D341Med (cell line): ENCODE results near the gene ITPKB.
"Not testable (repeated sequence)": the region's sequence is repeated elsewhere in the genome, so short reads cannot be mapped to it uniquely, and the experiment has no call there.

Experiments used
- DNase-seq: peaks from one replicate; pipeline ENCODE4 v3.0.0; 2012; ENCODE audit warnings: low spot score

The ITPKB gene

DNA sequence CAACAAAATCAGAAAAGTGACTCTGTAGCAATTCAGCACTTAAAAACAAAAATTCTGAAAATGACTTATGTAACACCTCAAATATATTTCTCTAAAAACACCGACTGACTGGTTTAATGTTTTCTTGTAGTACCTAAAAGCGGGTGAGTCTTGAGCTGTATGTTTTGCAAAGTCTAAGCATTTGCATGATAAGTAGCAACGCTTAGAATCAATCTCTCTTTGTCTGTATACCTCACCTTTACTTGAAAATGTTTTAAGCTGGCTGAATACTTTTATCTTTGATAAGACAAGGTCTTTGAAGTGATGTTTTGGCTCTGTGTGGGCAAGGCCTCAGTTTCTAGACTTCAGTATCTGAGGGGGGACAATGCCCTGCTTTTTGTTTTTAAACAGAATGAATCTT lies 8.2 kb downstream of the ITPKB start:
- DNase-seq: no peak

DNA sequence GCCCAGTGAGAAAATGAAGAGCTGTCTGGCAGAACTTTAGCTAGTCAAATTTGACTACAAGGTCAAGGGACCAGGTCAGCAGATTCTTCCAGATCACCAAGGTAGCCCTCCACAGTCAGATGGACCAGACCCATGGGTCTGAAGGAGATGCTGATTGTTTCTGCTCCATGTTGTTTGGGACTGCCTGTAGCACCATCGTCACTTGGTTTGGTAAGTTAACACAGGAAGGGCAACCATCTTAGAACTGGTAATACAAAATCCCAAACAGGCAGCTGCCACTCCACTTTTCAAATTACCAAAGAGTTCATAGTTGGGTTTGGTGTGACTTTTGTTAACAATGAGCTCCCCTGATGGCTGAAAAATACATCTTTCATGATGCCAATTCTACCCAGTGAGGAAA lies 9.0 kb downstream of the ITPKB start:
- DNase-seq: no peak

DNA sequence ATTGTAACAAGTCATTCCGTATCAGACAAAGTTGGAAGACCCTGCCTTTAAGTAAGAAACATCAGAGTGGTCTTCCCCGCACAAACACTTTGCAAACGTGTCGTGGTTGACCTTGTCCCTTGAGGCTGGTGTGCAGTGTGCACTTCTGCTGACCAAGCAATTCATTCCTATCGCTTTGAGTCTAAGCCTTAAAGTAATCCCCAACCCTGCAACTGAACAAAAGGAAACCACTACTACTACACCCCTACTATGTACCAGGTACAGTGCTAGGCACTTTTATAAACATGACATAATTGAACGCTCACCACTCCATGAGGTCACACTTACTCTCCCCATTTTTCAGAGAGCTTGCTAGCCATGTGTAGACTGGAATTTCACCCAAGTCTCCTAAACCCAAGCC lies 10.6 kb downstream of the ITPKB start:
- no peak for DNase-seq

DNA sequence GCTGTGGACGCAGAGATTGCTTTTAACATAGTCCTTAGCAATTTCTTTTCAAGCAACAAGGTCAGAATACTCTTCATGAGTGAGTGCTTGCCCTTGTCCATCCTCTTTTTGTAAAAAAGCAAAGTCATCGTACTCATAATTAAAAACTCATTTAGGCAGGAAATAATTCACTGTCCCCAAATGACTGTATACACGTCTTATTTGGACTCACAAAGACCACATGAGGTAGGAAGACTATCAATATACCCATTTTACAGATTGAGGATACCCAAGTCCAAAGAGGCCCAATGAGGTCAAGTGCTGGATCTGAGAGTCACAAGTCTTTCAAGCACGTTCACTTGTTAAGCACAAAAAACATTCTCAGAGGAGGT lies 13.2 kb downstream of the ITPKB start:
- DNase-seq: no peak

DNA sequence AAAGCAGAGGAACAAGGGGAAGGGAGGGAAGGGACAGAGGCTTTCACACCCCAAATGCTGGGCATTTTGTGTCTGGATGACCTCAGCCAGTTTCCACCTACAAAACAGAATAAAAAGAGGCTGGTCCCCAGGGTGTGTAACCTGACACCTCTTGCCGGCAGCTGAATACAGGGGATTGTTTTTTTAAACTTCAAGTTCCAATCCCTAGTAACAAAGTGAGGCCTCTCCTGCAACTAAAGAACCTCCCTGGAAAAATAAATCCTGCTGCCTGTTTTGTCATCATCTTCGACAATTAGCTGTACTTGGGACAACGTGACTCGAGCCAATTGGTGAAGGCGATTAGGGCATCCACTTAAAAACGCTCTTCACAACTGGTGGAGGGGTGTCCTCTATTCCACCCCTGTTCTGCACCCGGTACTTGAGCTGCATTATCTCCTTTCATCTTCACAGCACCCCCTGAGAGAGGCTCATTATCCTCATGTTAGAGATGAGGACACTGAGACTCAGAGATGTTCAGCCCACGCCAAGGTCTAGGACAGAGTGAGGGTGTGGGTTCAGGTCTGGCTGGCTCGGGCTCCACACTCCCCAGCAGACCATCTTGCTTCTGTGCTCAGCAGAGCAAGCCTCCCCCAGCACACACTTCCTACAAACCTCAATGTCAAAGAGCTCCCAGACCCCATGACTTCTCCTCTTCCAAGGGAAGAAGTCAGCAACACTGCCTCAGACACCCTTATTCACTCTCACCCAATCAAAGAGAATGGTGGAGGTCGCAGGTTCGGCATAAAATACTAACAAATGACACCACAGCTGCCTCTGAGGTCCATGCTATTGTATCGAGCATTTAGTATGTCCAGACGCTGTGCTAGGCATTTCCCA lies 15.2 kb downstream of the ITPKB start:
- peak; percentile 67 for DNase-seq

DNA sequence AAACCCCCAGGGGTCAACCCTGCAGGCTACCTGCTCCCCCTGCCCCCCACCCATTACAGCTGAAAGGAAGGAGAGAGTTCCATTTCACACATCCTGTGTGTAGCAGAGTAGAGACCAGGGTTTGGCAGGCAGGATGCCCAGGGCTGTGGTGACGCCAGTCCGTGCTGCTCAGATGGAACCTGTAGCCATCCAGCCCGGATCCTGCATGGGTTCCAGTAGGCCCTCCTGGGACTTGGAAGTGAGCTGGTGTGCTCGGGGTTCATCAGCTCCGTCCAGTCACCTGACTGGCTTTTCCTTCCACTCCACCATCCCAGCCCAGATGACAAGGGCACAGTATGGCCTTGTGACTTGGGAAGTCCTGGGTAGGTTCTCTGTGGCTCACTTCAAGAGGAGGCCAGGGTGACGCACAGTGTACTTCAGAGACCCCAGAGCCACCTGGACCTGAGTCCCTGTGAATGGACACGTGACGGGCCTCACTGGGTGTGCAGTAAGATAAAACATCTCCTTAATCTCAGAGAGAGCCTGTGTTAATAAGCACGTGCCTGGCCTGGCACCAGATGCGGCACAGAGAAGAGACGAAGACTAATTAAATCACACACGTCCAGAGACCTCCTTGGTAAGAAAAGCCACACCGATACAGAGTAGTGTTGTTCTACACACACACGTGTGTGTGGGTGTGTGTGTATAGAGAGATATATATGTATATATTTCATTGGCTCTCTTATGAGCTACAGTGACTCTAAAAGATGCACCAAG lies 16.0 kb downstream of the ITPKB start:
- no peak for DNase-seq

DNA sequence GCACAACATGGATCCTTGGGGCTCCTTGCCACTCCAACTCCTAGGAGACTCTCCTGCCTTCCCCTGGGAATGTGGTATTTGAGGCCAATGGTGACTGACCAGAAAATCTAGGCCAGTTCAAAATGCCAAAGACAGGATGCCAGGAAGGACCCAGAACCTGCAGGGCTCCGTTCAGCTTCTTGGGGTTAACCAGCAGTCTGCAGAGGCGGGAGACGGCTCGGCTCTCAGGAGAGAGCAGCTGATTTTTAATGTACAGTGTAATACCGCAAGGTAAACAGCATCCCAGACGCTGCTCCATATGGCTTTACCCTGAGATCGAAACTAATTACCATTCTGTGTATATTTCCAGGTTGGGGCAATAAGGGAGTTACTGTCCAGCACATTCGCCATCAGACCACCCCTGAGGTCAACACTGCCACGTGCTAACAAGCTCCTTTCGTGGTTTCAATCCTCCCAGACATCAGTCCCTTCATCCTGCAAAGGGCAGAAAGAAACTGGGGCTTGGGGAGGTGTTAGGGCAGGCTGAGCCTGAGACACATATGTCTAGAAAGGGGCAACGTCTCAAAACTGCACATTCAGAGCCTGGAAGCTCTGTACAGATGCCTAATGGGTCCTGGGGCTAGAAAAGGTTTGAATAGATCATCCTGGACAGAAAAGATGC lies 16.7 kb downstream of the ITPKB start:
- DNase-seq: peak; percentile 67

DNA sequence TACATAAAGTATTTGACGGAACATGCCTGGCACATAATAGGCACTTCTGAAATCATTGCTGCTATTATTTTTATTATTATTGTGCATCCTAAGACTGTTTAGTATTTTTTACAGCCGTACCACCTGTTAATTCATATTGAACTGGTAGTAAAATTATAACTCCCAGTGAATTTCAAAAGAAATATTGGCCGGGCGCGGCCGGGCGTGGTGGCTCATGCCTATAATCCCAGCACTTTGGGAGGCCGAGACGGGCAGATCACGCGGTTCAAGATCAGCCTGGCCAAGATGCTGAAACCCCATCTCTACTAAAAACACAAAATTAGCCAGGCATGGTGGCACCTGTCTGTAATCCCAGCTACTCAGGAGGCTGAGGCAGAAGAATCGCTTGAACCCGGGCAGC lies 18.5 kb downstream of the ITPKB start:
- DNase-seq: not testable (repeated sequence)

DNA sequence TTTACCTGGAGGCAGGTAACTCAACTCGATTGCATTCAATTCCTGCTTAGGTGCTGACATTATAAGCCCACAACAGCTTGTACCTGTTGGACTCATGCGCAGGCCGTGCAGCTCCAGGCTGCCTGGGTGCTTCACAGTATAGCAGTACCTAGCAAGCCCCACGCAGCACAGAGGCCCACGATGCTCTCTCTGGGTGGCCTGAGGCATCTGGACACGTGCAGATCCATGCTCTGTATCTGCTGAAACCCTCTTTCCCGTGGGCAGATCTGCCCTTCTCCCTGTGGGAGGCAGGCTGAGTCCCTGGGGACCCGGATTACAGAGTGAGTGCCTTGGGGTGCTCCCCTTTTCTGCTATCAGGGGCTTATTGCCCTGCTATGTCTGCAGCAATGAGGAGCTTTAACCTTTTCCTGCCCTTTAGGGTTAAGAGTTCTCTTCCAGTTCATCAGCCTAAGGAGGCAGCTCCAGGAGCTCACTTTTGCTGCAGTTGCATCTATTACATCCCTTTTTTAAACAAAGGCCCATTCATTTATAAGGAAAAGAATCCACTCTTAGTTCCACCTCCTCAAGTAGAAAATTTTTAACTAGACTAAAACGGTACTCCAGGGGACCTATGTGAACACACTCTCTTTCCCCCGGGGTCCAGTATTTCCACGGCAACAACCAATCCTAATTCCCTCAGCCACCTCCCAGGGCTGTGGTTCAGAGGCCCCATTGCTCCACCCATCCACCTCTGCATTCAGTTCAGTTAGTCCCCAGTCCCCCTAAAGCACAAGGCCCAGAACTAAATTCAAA lies 19.3 kb downstream of the ITPKB start:
- DNase-seq: peak; percentile 61

DNA sequence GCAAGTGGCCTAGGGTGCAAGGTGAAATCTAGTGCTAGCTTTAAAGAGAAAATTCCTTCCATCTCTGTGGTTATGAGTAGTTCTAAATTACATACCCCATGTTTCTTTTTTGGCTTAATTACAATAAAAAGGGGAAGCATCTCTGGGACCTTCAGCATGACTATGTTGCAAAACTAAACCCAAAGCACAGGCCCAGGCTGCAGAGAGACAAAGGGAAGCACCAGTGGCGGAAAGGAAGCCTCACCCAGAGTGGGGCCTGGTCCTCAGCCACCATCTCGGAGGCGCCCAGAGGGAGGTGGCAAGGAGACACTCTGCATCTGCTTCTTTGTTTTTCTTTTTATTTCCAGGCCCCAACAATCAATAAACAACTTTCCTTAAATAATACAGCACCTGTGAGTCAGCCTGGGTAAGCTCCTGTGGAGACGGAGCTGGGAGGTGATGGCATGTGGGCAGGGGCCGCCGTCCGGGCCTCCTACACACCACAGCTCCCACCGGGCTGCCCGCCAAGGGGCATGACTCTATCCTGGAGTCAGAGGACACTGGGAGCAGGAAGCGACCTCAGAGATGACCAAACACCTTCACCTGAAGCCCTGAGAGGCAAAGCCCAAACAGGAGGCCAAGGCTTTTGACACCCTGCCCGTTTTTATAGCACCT lies 21.7 kb downstream of the ITPKB start:
- DNase-seq: no peak

DNA sequence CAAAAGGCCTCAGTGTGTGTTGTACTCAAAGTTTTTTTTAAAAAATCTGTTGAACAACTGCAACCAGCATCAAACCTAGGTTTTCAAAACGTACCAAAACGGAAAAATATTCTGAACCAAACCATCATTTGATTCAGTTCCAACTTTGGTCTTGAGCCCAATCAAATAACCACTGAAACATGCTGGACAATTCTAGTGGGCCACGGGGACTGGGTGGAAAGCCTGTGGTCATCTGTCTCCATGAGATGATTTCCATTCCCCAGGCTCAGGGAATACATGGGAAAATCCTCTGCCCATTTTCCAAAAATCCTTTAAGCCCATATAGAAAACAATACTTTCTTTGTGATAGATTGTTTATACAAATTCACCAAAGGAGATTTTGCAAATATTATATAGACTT lies 22.5 kb downstream of the ITPKB start:
- DNase-seq: no peak

DNA sequence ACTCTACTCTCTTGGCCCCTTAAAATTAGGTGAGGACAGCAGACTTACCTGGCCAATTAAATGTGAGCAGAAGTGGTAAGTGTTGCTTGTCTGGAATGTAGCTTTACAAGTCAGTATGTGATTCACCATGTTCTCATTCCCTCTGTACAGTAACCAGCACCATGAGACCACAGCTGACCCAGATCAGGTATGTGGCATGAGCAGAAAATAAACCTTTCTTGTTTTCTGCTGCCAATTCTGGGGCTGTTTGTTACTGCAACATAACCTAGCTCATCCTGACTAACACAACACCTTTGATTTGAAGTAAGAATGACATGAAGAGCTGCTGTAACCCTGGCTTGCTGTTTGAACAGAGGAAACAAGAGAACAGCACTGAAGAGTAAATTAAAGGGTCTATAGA lies 24.9 kb downstream of the ITPKB start:
- no peak for DNase-seq

DNA sequence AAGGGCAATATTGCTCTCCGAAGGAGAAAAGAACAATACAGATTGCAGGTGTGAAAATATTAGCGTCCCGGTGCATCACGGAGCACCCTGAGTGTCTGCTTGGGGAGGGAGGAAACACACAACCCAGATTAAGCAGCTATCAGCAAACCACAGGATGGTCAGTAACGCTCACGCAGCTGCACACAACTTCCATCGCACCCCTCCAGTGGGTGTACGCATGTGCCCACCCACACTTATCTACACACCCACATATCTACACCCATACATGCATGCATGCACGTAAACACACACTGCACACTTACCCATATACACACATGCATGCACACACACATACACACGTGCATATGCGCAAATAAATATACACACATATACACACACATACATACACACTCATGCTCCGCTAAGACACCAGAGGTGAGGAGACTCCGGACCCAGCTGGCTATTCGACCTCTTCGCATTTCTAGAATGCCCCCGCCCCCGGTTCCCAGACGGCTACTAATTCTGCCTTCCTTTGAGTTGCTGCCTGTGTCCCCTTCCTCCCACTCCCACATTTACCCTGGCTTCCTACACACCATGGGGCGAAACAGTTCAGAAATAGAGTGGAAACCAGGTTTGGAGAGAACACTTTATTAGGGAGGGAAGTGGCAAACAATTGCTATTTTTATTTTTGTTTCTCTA lies 26.2 kb downstream of the ITPKB start:
- no peak for DNase-seq

DNA sequence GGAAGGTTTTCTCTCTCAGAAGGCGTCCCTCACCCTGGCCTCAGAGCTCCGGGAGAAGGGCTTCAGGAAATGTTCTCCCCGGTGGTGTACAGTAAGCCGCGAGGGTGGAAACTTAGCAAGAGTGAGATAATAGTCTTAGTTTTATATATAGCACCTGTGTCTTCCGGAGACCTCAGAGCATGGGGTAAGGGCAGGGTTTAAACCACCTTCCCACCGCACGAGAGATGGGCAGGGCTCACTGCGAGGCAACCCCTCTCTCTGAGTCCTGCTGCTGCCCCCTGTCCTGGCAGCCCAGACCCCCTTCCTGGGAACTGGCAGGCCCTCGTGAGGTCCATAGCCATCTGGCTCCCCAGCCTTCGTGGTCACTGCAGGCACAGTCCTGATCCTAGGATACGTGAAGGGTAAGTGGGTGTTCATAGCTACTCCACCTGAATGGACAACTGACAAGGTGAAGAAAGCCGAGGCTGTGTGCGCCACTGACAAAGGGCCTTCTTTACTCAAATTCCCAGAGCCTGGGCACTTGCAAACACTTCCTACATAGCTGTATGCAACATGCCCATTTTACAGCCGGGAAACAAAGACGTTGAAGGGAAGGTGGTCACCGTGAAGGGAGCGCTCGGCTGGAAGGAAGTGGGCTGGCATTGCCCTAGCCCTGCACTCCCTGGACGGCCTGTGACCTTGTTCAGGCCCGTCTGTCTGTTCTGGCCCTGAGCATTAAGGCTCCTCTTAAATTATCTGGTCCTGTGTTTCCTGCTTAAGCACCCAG lies 26.9 kb downstream of the ITPKB start:
- no peak for DNase-seq

DNA sequence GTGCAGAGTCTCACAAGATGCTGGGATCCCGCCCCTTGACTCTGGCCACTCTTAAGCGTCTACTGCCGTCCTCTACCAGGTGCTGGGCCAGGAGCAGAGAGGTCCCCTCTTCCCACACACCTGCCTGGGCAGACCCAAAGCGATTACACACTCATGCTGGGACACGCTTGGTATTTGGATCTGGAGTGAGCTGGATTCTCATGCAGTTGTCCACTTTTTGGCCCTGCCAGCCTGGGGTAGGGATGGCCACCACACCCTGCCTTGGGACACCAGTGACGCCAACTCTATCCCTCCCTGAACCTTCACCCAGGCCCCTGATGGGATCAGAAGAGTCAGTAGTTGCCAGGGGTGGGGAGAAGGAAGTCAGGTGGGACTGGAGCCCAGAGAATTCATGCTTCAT lies 28.6 kb downstream of the ITPKB start:
- DNase-seq: no peak

DNA sequence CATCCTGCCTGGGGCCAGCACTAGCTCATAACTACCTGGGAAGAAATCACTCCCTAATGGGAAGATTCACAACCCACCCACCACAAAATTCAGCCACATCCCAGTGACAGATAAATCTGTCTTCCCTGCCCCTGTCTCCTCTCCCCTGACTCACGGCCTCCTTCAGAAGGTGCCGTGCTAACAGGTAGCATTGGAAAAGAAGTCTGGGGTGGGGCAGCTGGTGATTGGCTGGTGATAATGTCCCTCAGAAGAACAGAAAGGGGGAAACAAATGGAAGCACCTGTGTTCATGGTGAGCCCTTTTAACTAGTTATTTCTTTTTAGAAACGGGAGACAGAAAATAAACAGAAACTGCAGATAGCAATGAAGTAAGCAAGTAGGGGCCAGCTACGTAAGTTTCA lies 29.1 kb downstream of the ITPKB start:
- DNase-seq: no peak

DNA sequence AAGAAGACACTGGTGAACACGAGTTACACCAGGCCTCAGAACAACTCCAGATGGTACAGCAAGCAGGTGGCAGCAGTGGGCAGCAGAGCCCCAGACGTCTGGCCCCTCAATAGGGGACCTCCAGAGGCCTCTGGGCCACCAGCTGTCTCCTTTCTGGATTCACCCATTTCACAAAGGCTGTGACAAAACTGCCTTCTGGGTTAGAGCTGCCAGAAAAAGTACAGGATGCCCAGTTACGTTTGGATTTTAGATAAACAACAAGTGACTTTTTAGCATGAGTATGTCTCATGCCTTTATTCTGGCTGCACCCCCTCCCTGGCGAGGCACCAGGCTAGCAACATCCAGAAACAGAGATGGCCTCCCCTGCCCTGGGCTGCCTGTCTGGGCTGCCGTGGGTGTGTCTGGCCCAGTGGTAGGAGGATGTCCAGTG lies 30.1 kb downstream of the ITPKB start:
- no peak for DNase-seq

DNA sequence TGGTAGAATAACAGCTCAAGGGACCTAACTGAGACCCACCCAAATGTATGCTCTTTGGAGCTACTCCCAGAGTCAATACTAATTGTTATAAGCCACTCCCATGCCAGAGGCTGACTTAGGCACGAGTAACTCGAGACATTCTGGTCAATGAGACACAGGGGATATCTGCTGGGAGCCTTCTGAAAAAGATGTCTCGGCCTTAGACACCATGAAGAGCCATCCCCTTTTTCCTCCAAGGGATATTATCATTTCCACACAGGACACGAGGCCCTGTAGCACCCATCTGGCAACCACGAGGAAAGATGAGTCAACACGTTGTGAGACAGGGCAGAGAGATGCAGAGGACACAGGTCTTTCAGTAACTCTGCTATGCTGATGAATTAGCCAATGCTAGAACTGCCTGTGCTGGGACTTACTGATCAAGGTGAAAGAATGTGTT lies 30.7 kb downstream of the ITPKB start:
- DNase-seq: no peak

DNA sequence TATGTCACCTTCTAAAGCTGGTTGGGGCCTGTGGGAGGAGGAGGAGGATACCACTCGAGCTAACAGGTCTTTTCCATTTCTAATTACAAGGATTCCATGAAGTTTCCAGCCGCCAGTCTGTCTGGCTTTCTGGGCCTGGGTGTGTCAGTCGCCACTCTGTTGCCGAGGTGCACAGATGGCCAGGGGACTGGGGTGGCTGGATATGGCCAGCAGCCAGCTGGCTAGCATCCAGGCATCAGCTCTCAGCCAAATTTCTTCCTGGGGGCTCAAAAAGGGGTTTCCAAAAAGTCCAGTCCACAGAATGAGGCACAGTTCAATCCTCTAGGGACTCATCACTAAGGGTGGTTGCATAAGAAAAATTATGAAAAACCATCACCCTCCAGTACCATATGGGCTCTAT lies 32.4 kb downstream of the ITPKB start:
- DNase-seq: peak; percentile 89
